Ureter (tissue), 1 donor: ENCODE data around the gene TRPV4. TPM values are rescaled to one million over a fixed set of nuclear protein-coding genes. Genes with fewer than 3 reads are reported as not detected.
"Not testable (repeated sequence)": the region's sequence is repeated elsewhere in the genome, so short reads cannot be mapped to it uniquely, and the experiment has no call there.

Experiments
- DNase-seq: peaks from one replicate; pipeline ENCODE4 v3.0.0-alpha.2; 2020; ENCODE audit warnings: low spot score
- total RNA-seq: library from RNA; stranded (reverse); gene quantifications from one replicate; pipeline ENCODE4 v1.2.4, GENCODE V29; 2023
- donor health status: DM: yes; HTN: yes; CAD: no.

The TRPV4 gene
- total RNA-seq, 1 donor from 2014 or later: 3.6 TPM

- no peak for DNase-seq
These were observed 27.8 kb upstream of the TRPV4 start for GRCh38 chr12:109860977-109861376.

GRCh38 chr12:109858764-109859163, 25.6 kb upstream of the TRPV4 start:
- DNase-seq: no peak

GRCh38 chr12:109857715-109858114, 24.5 kb upstream of the TRPV4 start:
- no peak for DNase-seq

GRCh38 chr12:109855377-109855776, 22.2 kb upstream of the TRPV4 start:
- DNase-seq: no peak

- not testable (repeated sequence) for DNase-seq
These were observed 17.3 kb upstream of the TRPV4 start for GRCh38 chr12:109850518-109850917.

- DNase-seq: no peak
These were observed 14.0 kb upstream of the TRPV4 start for GRCh38 chr12:109847142-109847735.

GRCh38 chr12:109845824-109846205, 12.6 kb upstream of the TRPV4 start:
- no peak for DNase-seq

GRCh38 chr12:109844983-109845823, 12.0 kb upstream of the TRPV4 start:
- DNase-seq: peak; percentile 81

- DNase-seq: no peak
These were observed 10.9 kb upstream of the TRPV4 start for GRCh38 chr12:109844091-109844490.

- no peak for DNase-seq
These were observed 8.8 kb upstream of the TRPV4 start for GRCh38 chr12:109842021-109842420.

- DNase-seq: no peak
These were observed 8.2 kb upstream of the TRPV4 start for GRCh38 chr12:109841356-109841755.

- DNase-seq: no peak
These were observed 7.3 kb upstream of the TRPV4 start for GRCh38 chr12:109840305-109841074.

- no peak for DNase-seq
These were observed 6.2 kb upstream of the TRPV4 start for GRCh38 chr12:109839444-109839843.

- no peak for DNase-seq
These were observed 3.7 kb upstream of the TRPV4 start for GRCh38 chr12:109836916-109837315.

- DNase-seq: no peak
These were observed 2.6 kb upstream of the TRPV4 start for GRCh38 chr12:109835827-109836226.

- no peak for DNase-seq
These were observed 474 bp downstream of the TRPV4 start for GRCh38 chr12:109832541-109833306.

GRCh38 chr12:109831929-109832328, 1.3 kb downstream of the TRPV4 start:
- no peak for DNase-seq

GRCh38 chr12:109831365-109831764, 1.8 kb downstream of the TRPV4 start:
- DNase-seq: no peak

- DNase-seq: no peak
These were observed 2.5 kb downstream of the TRPV4 start for GRCh38 chr12:109830718-109831117.

- no peak for DNase-seq
These were observed 2.9 kb downstream of the TRPV4 start for GRCh38 chr12:109830267-109830666.

GRCh38 chr12:109829667-109830066, 3.5 kb downstream of the TRPV4 start:
- DNase-seq: no peak
